Activated CD4-positive, alpha-beta T cell treated with anti-CD3 and anti-CD28 coated beads, Interleukin-2, Interleukin-6, amounts not matched to agents 100 ng/mL and 50 ng/mL, durations not matched to agents 16 hours and 8 hours (primary cell): Measurements from ENCODE around the gene TM4SF1.
A peak's percentile ranks its signal among the peaks of the same experiment; 100 is the strongest.

Experiments
- DNase-seq: peaks from one replicate; pipeline ENCODE4 v3.0.0-alpha.2; 2020

Gene TM4SF1

GRCh38 chr3:149377408-149378364 lies at the start of gene TM4SF1:
Gene TM4SF1 (minus strand): TSS chr3:149377649. CDS start chr3:149377547, 102 bp downstream.
- no peak for DNase-seq

- no peak for DNase-seq
These were observed 48.9 kb upstream of the TM4SF1 start for GRCh38 chr3:149426325-149426724.

- DNase-seq = no peak
These were observed 47.5 kb upstream of the TM4SF1 start for GRCh38 chr3:149424918-149425317.

- DNase-seq = no peak
These were observed 44.3 kb upstream of the TM4SF1 start for GRCh38 chr3:149421764-149422163.

GRCh38 chr3:149419816-149420215 lies 42.4 kb upstream of the TM4SF1 start:
- DNase-seq = no peak

- no peak for DNase-seq
These were observed 40.3 kb upstream of the TM4SF1 start for GRCh38 chr3:149417727-149418126.

- peak; percentile 26 for DNase-seq
These were observed 39.7 kb upstream of the TM4SF1 start for GRCh38 chr3:149417174-149417573.

GRCh38 chr3:149415484-149415883 lies 38.0 kb upstream of the TM4SF1 start:
- DNase-seq = no peak

- no peak for DNase-seq
These were observed 37.2 kb upstream of the TM4SF1 start for GRCh38 chr3:149414557-149415231.

GRCh38 chr3:149411583-149411982 lies 34.1 kb upstream of the TM4SF1 start:
- no peak for DNase-seq

GRCh38 chr3:149409351-149409750 lies 31.9 kb upstream of the TM4SF1 start:
- DNase-seq = no peak

- DNase-seq = no peak
These were observed 30.4 kb upstream of the TM4SF1 start for GRCh38 chr3:149407898-149408297.

- no peak for DNase-seq
These were observed 28.8 kb upstream of the TM4SF1 start for GRCh38 chr3:149406244-149406752.

GRCh38 chr3:149403443-149403842 lies 26.0 kb upstream of the TM4SF1 start:
- DNase-seq = no peak

GRCh38 chr3:149402481-149402880 lies 25.0 kb upstream of the TM4SF1 start:
- DNase-seq = no peak

GRCh38 chr3:149401926-149402310 lies 24.5 kb upstream of the TM4SF1 start:
- DNase-seq = no peak

GRCh38 chr3:149401212-149401925 lies 23.9 kb upstream of the TM4SF1 start:
- no peak for DNase-seq

GRCh38 chr3:149400645-149401044 lies 23.2 kb upstream of the TM4SF1 start:
- DNase-seq = no peak

GRCh38 chr3:149398296-149398695 lies 20.8 kb upstream of the TM4SF1 start:
- DNase-seq = no peak

- no peak for DNase-seq
These were observed 20.1 kb upstream of the TM4SF1 start for GRCh38 chr3:149397528-149397927.

GRCh38 chr3:149396476-149396875 lies 19.0 kb upstream of the TM4SF1 start:
- no peak for DNase-seq

- DNase-seq = no peak
These were observed 17.9 kb upstream of the TM4SF1 start for GRCh38 chr3:149395107-149396089.
